Testis (tissue), 3 donors: ENCODE data around the gene MOB1A. TPM values are rescaled to one million over a fixed set of nuclear protein-coding genes. Genes with fewer than 3 reads are reported as not detected.

Experiments used
- DNase-seq: peaks from one replicate; pipeline ENCODE4 v3.0.0-alpha.2; 2019
- H3K27ac ChIP-seq, 2 donors: fragments of 200-600 bp; sonication (generic); one replicate each; pipeline ENCODE4 v1.5.1; 2019
- H3K27me3 ChIP-seq: fragments of 200-600 bp; sonication (generic); one replicate; pipeline ENCODE4 v1.5.1; 2019
- H3K36me3 ChIP-seq: fragments of 200-600 bp; sonication (generic); one replicate; pipeline ENCODE4 v1.5.1; 2017; ENCODE audit warnings: low read depth; ENCODE audit errors: missing control alignments
- H3K4me1 ChIP-seq: fragments of 200-600 bp; sonication (generic); one replicate; pipeline ENCODE4 v1.5.1; 2019
- H3K4me3 ChIP-seq, 2 donors: fragments of 200-600 bp; sonication (generic); one replicate each; pipeline ENCODE4 v1.5.1; 2017 to 2019
- H3K9me3 ChIP-seq: fragments of 200-600 bp; sonication (generic); one replicate; pipeline ENCODE4 v1.5.1; 2017
- CTCF ChIP-seq, 3 experiments: fragments of 450-650 bp in 2 of 3; fragments of 200-600 bp in 1 of 3; sonication (generic) in 1 of 3; IDR thresholded peaks; one replicate each; pipeline ENCODE4 v1.5.1; 2016 to 2019; ENCODE audit warnings: antibody characterized with exemption in 3 of 3, mild to moderate bottlenecking in 2 of 3, moderate library complexity in 1 of 3
- POLR2A ChIP-seq: fragments of 450-650 bp; IDR thresholded peaks from one replicate; pipeline ENCODE4 v1.6.1; 2017; ENCODE audit warnings: antibody characterized with exemption, mild to moderate bottlenecking, moderate library complexity
- whole genome bisulfite sequencing, 2 donors: methylation state at CpG; one replicate each; pipeline ENCODE4 v1.1.5; 2018; 5-methylcytosine and 5-hydroxymethylcytosine counted together
- intact Hi-C: fragments of 100-400 bp; cut with DNase I; formaldehyde crosslinking; loops from one replicate; pipeline ENCODE4 v1.15.1; 2023; ENCODE audit warnings: low total_unique reads
- polyA plus RNA-seq: library from polyadenylated mRNA; stranded (reverse); fragments of 350-450 nt; fragmentation: Illumina TruSeq; extraction: RNeasy Lipid Tissue Mini Kit (QIAGEN cat#74804); gene quantifications from one replicate; pipeline ENCODE4 v1.2.3, GENCODE V29; 2014; ENCODE audit warnings: low read depth, low replicate concordance; ENCODE audit not compliant: insufficient read depth
- total RNA-seq, 2 donors: library from RNA; depleted of rRNA; stranded (reverse); fragments of >200 nt; gene quantifications; one replicate each; pipeline ENCODE4 v1.2.3, GENCODE V29; 2016

MOB1A gene
- total and polyA plus RNA-seq, 3 donors from 2014 or later = 66.0 to 73.9 (median 66.4) TPM

DNA sequence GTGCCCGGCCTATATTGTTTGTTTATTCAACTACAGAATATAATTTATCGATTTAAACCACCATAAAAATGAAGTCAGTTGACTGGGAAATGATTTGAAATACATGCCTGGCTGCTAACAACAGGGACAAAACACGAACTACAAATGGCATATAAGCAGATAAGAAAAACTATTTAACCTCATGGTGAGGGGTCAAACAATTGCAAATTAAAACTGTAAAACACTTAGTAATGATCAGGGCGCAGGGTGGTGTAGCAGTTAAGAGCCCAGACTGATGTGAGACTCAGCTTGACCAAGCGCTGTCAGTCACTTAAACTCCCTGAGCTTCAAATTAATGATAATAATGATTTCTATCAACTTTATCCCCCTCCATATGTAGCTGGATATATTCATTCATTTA lies 26.4 kb upstream of the MOB1A start:
- 88% methylated on average over 5 of the region's 5 CpGs for WGBS, 2 donors
- H3K36me3 ChIP-seq = no peaks in the 10 kb centered on the region
- intact Hi-C loops = no loop called here
- H3K27me3 ChIP-seq = no peaks in the 10 kb centered on the region
- H3K4me1 ChIP-seq = peaks cover 30% of the 10 kb centered on the region
- H3K9me3 ChIP-seq = no peaks in the 10 kb centered on the region
- H3K27ac ChIP-seq = no peak overlapping the region
- no peak for DNase-seq
- TF ChIP-seq POLR2A (no peak), CTCF (IDR thresholded peaks at IDR 0.05) (no peak)
- no peak overlapping the region for H3K4me3 ChIP-seq

- H3K4me1 ChIP-seq = peaks cover 35% of the 10 kb centered on the region
- no peak overlapping the region for H3K4me3 ChIP-seq
- intact Hi-C loops = no loop called here
- H3K36me3 ChIP-seq = no peaks in the 10 kb centered on the region
- DNase-seq = no peak
- no peak overlapping the region for H3K27ac ChIP-seq
- H3K27me3 ChIP-seq = no peaks in the 10 kb centered on the region
- 95 to 97% methylated on average over 3 of the region's 3 CpGs for WGBS, 2 donors
- no peak for TF ChIP-seq POLR2A
- no peak for TF ChIP-seq CTCF (IDR thresholded peaks at IDR 0.05)
- H3K9me3 ChIP-seq = no peaks in the 10 kb centered on the region
Measured at GRCh38 chr2:74204436-74204835, 25.8 kb upstream of the MOB1A start.

GRCh38 chr2:74201596-74201995 lies 22.9 kb upstream of the MOB1A start:
- Histone ChIP-seq H3K9me3 (no peaks in the 10 kb centered on the region), H3K27ac (peak overlapping the region in 1 of 2 donors; percentile 39), H3K36me3 (no peaks in the 10 kb centered on the region), H3K27me3 (no peaks in the 10 kb centered on the region), H3K4me3 (no peak overlapping the region), H3K4me1 (peaks cover 33% of the 10 kb centered on the region)
- TF ChIP-seq CTCF (IDR thresholded peaks at IDR 0.05) (no peak), POLR2A (no peak)
- DNase-seq = no peak
- intact Hi-C loops = no loop called here
- WGBS, 2 donors = 34 to 42% methylated on average over 1 of the region's 1 CpG

DNA sequence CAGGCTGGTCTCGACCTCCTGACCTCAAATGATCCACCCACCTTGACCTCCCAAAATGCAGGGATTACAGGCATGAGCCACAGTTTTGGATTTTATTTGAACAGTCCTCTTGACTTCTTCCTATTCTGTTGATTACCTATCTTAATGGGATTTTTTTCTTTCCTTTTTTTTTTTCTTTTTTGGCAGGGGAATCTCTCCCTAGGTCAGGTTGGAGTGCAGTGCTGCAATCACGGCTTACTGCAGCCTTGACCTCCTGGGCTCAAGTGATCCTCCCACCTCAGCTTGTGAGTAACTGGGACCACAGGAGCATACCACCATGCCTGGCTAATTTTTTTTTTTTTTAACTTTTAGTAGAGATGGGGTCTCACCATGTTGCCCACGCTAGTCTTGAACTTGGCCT lies 22.5 kb upstream of the MOB1A start:
- peak overlapping the region in 1 of 2 donors; percentile 39 for H3K27ac ChIP-seq
- intact Hi-C loops = no loop called here
- TF ChIP-seq POLR2A (no peak), CTCF (IDR thresholded peaks at IDR 0.05) (no peak)
- H3K4me1 ChIP-seq = peaks cover 29% of the 10 kb centered on the region
- H3K9me3 ChIP-seq = no peaks in the 10 kb centered on the region
- 53 to 59% methylated on average over 3 of the region's 3 CpGs for WGBS, 2 donors
- H3K36me3 ChIP-seq = no peaks in the 10 kb centered on the region
- H3K4me3 ChIP-seq = no peak overlapping the region
- H3K27me3 ChIP-seq = no peaks in the 10 kb centered on the region
- no peak for DNase-seq

DNA sequence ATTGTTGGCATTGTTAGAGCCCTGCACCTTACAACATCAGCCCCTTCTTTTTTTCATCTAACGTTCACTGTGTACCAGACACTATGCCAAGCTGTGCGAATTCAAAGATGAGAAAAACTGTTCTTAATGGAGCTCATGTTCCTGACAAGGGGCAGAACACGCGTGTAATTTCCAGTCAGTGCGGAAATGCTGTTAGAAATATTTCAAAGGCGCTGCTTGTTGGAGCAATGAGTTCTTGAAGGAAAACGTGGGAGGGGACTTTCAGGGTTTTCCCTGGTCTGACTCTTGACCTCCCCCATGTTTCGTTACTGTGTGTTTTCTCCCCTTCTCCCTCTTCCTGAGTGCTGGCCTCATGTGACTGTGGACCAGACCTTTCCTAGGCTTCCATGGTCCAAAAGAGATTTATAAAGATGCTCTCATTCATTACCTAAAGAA lies 21.2 kb upstream of the MOB1A start:
- intact Hi-C loops = no loop called here
- no peak for DNase-seq
- Histone ChIP-seq H3K9me3 (no peaks in the 10 kb centered on the region), H3K27ac (peak overlapping the region; percentile 92), H3K4me1 (peaks cover 20% of the 10 kb centered on the region), H3K27me3 (no peaks in the 10 kb centered on the region), H3K4me3 (peak overlapping the region; percentile 83 to 88), H3K36me3 (no peaks in the 10 kb centered on the region)
- TF ChIP-seq POLR2A = no peak
- TF ChIP-seq CTCF (IDR thresholded peaks at IDR 0.05) = no peak
- 11 to 12% methylated on average over 8 of the region's 8 CpGs for WGBS, 2 donors
